Measurements from ENCODE around the gene AKAP6.

AKAP6 gene

DNA sequence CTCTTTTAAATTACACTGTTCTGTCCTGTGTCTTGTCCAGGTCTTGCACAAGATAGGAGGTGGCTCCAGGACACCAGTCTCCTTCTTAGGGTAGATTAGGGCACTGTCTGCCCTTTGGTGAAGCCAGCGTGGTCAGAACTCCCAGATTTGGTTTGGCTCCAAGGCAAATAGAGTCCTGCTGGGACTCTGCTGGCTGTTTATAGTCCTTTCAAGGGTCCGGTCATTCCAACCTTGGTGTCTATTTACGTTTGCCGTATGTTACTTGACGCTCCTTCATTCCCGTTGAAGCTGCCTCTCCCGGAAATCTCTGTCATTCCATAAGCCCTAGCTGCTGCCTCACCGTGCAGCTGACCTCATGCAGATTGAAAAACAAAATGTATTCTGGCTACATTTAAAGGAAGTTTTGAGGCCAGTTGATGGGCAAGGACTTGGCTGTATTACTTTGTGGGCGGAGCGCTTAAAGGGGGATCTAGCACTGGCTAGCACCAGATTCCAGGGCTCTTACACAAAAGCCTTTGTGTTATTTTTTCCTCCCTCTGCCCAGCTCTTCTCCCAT is 180.6 kb downstream of the AKAP6 start:
- peak; percentile 85 for DNase-seq (ENCODE audit: low spot score)
- no peak for TF ChIP-seq CTCF (IDR thresholded peaks at IDR 0.05)
- Histone ChIP-seq H3K27ac (peak overlapping the region; percentile 91), H3K4me3 (peak overlapping the region; percentile 52)

DNA sequence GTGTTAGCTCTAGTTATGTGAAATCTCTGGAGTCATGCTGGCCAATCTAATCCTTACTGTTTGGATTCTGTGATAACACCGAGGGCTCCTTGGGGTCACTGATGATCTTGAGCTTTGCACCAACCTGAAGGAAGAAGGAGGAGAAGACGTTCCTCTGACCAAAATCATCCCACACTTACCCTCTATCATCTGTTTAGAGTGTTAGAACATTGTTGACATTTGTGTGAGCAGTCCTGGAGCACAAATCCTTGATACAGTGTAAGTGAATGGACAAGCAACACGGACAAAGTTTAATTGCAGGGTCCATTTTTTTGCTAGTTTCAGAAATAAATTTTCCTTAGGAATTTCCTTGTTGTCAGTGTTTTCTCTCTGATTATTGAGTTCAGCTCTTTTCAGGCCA is 181.7 kb downstream of the AKAP6 start:
- no peak for TF ChIP-seq CTCF (IDR thresholded peaks at IDR 0.05)
- no peak for DNase-seq (ENCODE audit: low spot score)
- no peak overlapping the region for H3K4me3 ChIP-seq
- peak overlapping the region; percentile 62 to 91 for H3K27ac ChIP-seq

- Histone ChIP-seq H3K4me3 (no peak overlapping the region), H3K27ac (peak overlapping the region in 1 of 2 donors; percentile 56)
- DNase-seq (ENCODE audit: low spot score): no peak
- TF ChIP-seq CTCF (IDR thresholded peaks at IDR 0.05): no peak
Measured at GRCh38 chr14:32512348-32512747, 183.2 kb downstream of the AKAP6 start.

GRCh38 chr14:32512813-32513212 is 183.7 kb downstream of the AKAP6 start:
- no peak for DNase-seq (ENCODE audit: low spot score)
- Histone ChIP-seq H3K4me3 (no peak overlapping the region), H3K27ac (peak overlapping the region in 1 of 2 donors; percentile 56)
- no peak for TF ChIP-seq CTCF (IDR thresholded peaks at IDR 0.05)

- H3K27ac ChIP-seq: peak overlapping the region in 1 of 2 donors; percentile 25
- H3K4me3 ChIP-seq: no peak overlapping the region
- no peak for DNase-seq (ENCODE audit: low spot score)
- no peak for TF ChIP-seq CTCF (IDR thresholded peaks at IDR 0.05)
Measured at GRCh38 chr14:32513571-32514009, 184.5 kb downstream of the AKAP6 start.

DNA sequence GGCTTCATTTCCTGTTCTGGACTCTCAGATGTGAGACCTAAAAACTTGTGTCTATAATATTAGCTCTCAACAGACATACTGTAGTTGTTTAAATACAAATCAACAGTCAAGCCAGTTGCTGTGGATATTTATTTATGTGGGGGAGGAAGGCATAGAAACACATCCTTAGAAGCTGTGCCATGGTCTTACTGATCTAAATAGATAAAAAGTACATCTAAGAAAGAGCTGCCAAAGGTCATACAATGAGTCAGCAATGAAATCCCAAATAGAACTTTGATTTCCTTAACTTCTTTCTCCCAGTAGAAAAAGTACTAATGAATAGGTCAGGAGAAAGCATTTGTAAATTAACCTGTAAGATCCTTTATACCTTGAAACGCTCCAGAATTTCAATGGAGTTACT is 185.1 kb downstream of the AKAP6 start:
- Histone ChIP-seq H3K27ac (no peak overlapping the region), H3K4me3 (no peak overlapping the region)
- TF ChIP-seq CTCF (IDR thresholded peaks at IDR 0.05): no peak
- no peak for DNase-seq (ENCODE audit: low spot score)

- H3K27ac ChIP-seq: no peak overlapping the region
- no peak overlapping the region for H3K4me3 ChIP-seq
- TF ChIP-seq CTCF (IDR thresholded peaks at IDR 0.05): no peak
- DNase-seq (ENCODE audit: low spot score): no peak
Measured at GRCh38 chr14:32514681-32515080, 185.6 kb downstream of the AKAP6 start.

Measured in coronary artery (tissue), 2 donors.